Neural cell (in vitro differentiated cells): ENCODE measurements around the gene BICDL1. TPM values are rescaled to one million over a fixed set of nuclear protein-coding genes. Genes with fewer than 3 reads are reported as not detected.

Source experiments
- H2AFZ ChIP-seq: fragments of 200-600, 300-800 bp; sonication (generic), shearing (Covaris generic); 2 replicates; pipeline ENCODE4 v1.6.0; 2014; ENCODE audit warnings: low read depth, mild to moderate bottlenecking, antibody characterized with exemption, low read length, moderate library complexity
- H3F3A ChIP-seq: fragments of 200-600 bp; shearing (Covaris generic); 2 replicates; pipeline ENCODE4 v1.6.1; 2016; ENCODE audit warnings: mild to moderate bottlenecking, moderate library complexity, mixed read lengths, antibody characterized with exemption, low read length; ENCODE audit not compliant: insufficient read depth, poor library complexity, severe bottlenecking
- H3K27ac ChIP-seq: fragments of 200-600, 300-800 bp; sonication (generic), shearing (Covaris generic); 2 replicates; pipeline ENCODE4 v1.5.1; 2014; ENCODE audit warnings: mild to moderate bottlenecking, low read length, moderate library complexity
- H3K27me3 ChIP-seq: fragments of 300-800, 200-600 bp; sonication (generic), shearing (Covaris generic); 2 replicates; pipeline ENCODE4 v1.6.0; 2014; ENCODE audit warnings: mild to moderate bottlenecking, low read depth, low read length, moderate library complexity; ENCODE audit not compliant: insufficient read depth
- H3K36me3 ChIP-seq: fragments of 300-800, 200-600 bp; sonication (generic), shearing (Covaris generic); 2 replicates; pipeline ENCODE4 v1.5.1; 2014; ENCODE audit warnings: mild to moderate bottlenecking, antibody characterized with exemption, low read length, moderate library complexity; ENCODE audit not compliant: insufficient read depth
- H3K4me2 ChIP-seq: fragments of 300-800, 200-600 bp; sonication (generic), shearing (Covaris generic); 2 replicates; pipeline ENCODE4 v1.6.0; 2014; ENCODE audit warnings: mild to moderate bottlenecking, low read length
- H3K4me3 ChIP-seq: fragments of 300-800, 200-600 bp; sonication (generic), shearing (Covaris generic); 2 replicates; pipeline ENCODE4 v1.5.1; 2014; ENCODE audit warnings: mild to moderate bottlenecking, low read length, moderate library complexity
- H3K79me2 ChIP-seq: fragments of 200-600 bp; shearing (Covaris generic); replicated peaks from 2 replicates; pipeline ENCODE4 v1.6.0; 2014; ENCODE audit warnings: mild to moderate bottlenecking, low read length, moderate library complexity; ENCODE audit not compliant: insufficient read depth
- H3K9ac ChIP-seq: fragments of 300-800, 200-600 bp; sonication (generic), shearing (Covaris generic); 2 replicates; pipeline ENCODE4 v1.6.1; 2016; ENCODE audit warnings: mild to moderate bottlenecking, low read length, mixed read lengths
- H3K9me2 ChIP-seq: fragments of 200-600 bp; shearing (Covaris generic); 2 replicates; pipeline ENCODE4 v1.6.1; 2016; ENCODE audit warnings: mild to moderate bottlenecking, low read length, mixed read lengths; ENCODE audit not compliant: insufficient read depth
- H3K9me3 ChIP-seq: fragments of 200-600, 300-800 bp; sonication (generic), shearing (Covaris generic); 2 replicates; pipeline ENCODE4 v1.6.1; 2016; ENCODE audit warnings: mild to moderate bottlenecking, mixed run types, low read length, moderate library complexity, mixed read lengths
- H4K20me1 ChIP-seq: fragments of 200-600 bp; shearing (Covaris generic); 2 replicates; pipeline ENCODE4 v1.6.1; 2016; ENCODE audit warnings: mild to moderate bottlenecking, mixed run types; ENCODE audit not compliant: insufficient read depth
- CTCF ChIP-seq: fragments of 450-650 bp; IDR thresholded peaks from 2 replicates; pipeline ENCODE4 v1.5.1; 2014; ENCODE audit warnings: antibody characterized with exemption, mild to moderate bottlenecking, moderate library complexity; ENCODE audit not compliant: poor library complexity, severe bottlenecking
- EP300 ChIP-seq: fragments of 450-650 bp; conservative IDR thresholded peaks from 2 replicates; pipeline ENCODE4 v1.6.1; 2014; ENCODE audit warnings: antibody characterized with exemption, mild to moderate bottlenecking, moderate library complexity; ENCODE audit not compliant: poor library complexity, severe bottlenecking
- EZH2 ChIP-seq: fragments of 200-600, 300-800 bp; shearing (Covaris generic), sonication (generic); IDR thresholded peaks from 2 replicates; pipeline ENCODE4 v1.6.1; 2014; ENCODE audit warnings: antibody characterized with exemption, low read length, borderline replicate concordance, mild to moderate bottlenecking; ENCODE audit not compliant: insufficient read depth, poor library complexity, severe bottlenecking
- MXI1 ChIP-seq: fragments of 450-650 bp; conservative IDR thresholded peaks from 2 replicates; pipeline ENCODE4 v1.6.1; 2014; ENCODE audit warnings: antibody characterized with exemption, mild to moderate bottlenecking; ENCODE audit not compliant: poor library complexity, severe bottlenecking
- POLR2AphosphoS5 ChIP-seq: IDR thresholded peaks from 2 replicates; pipeline ENCODE4 v1.6.1; 2012
- RAD21 ChIP-seq: fragments of 450-650 bp; conservative IDR thresholded peaks from 2 replicates; pipeline ENCODE4 v1.6.1; 2014; ENCODE audit warnings: antibody characterized with exemption, mild to moderate bottlenecking, moderate library complexity
- REST ChIP-seq: IDR thresholded peaks from 2 replicates; pipeline ENCODE4 v1.6.1; 2012; ENCODE audit warnings: borderline replicate concordance
- SMC3 ChIP-seq: fragments of 450-650 bp; conservative IDR thresholded peaks from 2 replicates; pipeline ENCODE4 v1.6.1; 2014; ENCODE audit warnings: antibody characterized with exemption, mild to moderate bottlenecking, moderate library complexity; ENCODE audit not compliant: poor library complexity
- TAF1 ChIP-seq: IDR thresholded peaks from 2 replicates; pipeline ENCODE4 v1.6.1; 2012; ENCODE audit warnings: low read depth
- polyA minus RNA-seq: library from RNA; depleted of rRNA, polyadenylated mRNA; stranded (reverse); fragments of >200 nt; gene quantifications from 2 replicates; pipeline ENCODE4 v1.2.3, GENCODE V29; 2014
- polyA plus RNA-seq: library from polyadenylated mRNA; depleted of rRNA; stranded (reverse); fragments of >200 nt; gene quantifications from 2 replicates; pipeline ENCODE4 v1.2.3, GENCODE V29; 2014

The BICDL1 gene
- polyA plus RNA-seq (136 and 198 TPM in 2 replicates), polyA minus RNA-seq (77.6 and 77.9 TPM in 2 replicates)

GRCh38 chr12:119988472-119989360 is at the start of gene BICDL1:
Gene BICDL1 (plus strand): TSS chr12:119989236. CDS start chr12:119989869, 633 bp downstream.
- H2AFZ ChIP-seq: peak within 1 kb of the TSS; percentile 30
- H3F3A ChIP-seq: peaks cover 6% of the 10 kb centered on the region
- peak within 1 kb of the TSS; percentile 98 for H3K4me2 ChIP-seq
- peaks cover 5% of the 10 kb centered on the region for H3K27me3 ChIP-seq
- TF ChIP-seq POLR2AphosphoS5 (peak; percentile 87), TAF1 (no peak), CTCF (peak; percentile 66), SMC3 (peak; percentile 54), RAD21 (peak; percentile 44), EZH2 (no peak), EP300 (peak; percentile 76), MXI1 (peak; percentile 85), REST (peak; percentile 37)
- peaks cover 6% of the 10 kb centered on the region for H4K20me1 ChIP-seq
- H3K27ac ChIP-seq: peak within 1 kb of the TSS; percentile 77
- H3K9me3 ChIP-seq: no peaks in the 10 kb centered on the region
- peaks cover 23% of the 10 kb centered on the region for H3K79me2 ChIP-seq
- H3K9ac ChIP-seq: peak within 1 kb of the TSS; percentile 88
- no peaks in the 10 kb centered on the region for H3K9me2 ChIP-seq
- peak within 1 kb of the TSS; percentile 92 for H3K4me3 ChIP-seq
- H3K36me3 ChIP-seq: no peaks in the 10 kb centered on the region

- Histone ChIP-seq H3K27me3 (no peaks in the 10 kb centered on the region), H3K9me2 (no peaks in the 10 kb centered on the region), H3K9ac (no peak overlapping the region), H3K4me2 (no peak overlapping the region), H3K9me3 (no peaks in the 10 kb centered on the region), H3K4me3 (no peak overlapping the region), H3K27ac (no peak overlapping the region), H2AFZ (no peak overlapping the region), H4K20me1 (no peaks in the 10 kb centered on the region), H3K79me2 (no peaks in the 10 kb centered on the region), H3F3A (no peaks in the 10 kb centered on the region), H3K36me3 (no peaks in the 10 kb centered on the region)
- TF ChIP-seq SMC3: no peak
- no peak for TF ChIP-seq POLR2AphosphoS5
- TF ChIP-seq MXI1: no peak
- no peak for TF ChIP-seq TAF1
- no peak for TF ChIP-seq CTCF
- TF ChIP-seq EP300: no peak
- no peak for TF ChIP-seq RAD21
- no peak for TF ChIP-seq REST
- TF ChIP-seq EZH2: no peak
These were observed 48.1 kb upstream of the BICDL1 start for GRCh38 chr12:119940897-119941296.
